ENCODE measurements around the gene HS6ST3.

- TF ChIP-seq, protein P1, sequence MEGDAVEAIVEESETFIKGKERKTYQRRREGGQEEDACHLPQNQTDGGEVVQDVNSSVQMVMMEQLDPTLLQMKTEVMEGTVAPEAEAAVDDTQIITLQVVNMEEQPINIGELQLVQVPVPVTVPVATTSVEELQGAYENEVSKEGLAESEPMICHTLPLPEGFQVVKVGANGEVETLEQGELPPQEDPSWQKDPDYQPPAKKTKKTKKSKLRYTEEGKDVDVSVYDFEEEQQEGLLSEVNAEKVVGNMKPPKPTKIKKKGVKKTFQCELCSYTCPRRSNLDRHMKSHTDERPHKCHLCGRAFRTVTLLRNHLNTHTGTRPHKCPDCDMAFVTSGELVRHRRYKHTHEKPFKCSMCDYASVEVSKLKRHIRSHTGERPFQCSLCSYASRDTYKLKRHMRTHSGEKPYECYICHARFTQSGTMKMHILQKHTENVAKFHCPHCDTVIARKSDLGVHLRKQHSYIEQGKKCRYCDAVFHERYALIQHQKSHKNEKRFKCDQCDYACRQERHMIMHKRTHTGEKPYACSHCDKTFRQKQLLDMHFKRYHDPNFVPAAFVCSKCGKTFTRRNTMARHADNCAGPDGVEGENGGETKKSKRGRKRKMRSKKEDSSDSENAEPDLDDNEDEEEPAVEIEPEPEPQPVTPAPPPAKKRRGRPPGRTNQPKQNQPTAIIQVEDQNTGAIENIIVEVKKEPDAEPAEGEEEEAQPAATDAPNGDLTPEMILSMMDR (IDR thresholded peaks at IDR 0.05 in 4 of 5, conservative IDR thresholded peaks at IDR 0.05 in 1 of 5) = no peak
- no peak for TF ChIP-seq POLR2A (IDR thresholded peaks at IDR 0.05)
Measured at GRCh38 chr13:96783057-96783456, 693.1 kb downstream of the HS6ST3 start.
